HG03575 (cell line): Measurements from ENCODE around the gene TADA3.

Experiments
- ATAC-seq: cut with Tn5 transposase; IDR thresholded peaks from one replicate; pipeline ENCODE4 v1.9.1; 2021; ENCODE audit not compliant: unreplicated experiment, insufficient number of reproducible peaks, low FRiP score; ENCODE audit errors: extremely low read depth

TADA3 gene

GRCh38 chr3:9812870-9813483 lies 20.7 kb upstream of the TADA3 start:
- no peak for ATAC-seq

GRCh38 chr3:9810846-9811245 lies 18.6 kb upstream of the TADA3 start:
- no peak for ATAC-seq

DNA sequence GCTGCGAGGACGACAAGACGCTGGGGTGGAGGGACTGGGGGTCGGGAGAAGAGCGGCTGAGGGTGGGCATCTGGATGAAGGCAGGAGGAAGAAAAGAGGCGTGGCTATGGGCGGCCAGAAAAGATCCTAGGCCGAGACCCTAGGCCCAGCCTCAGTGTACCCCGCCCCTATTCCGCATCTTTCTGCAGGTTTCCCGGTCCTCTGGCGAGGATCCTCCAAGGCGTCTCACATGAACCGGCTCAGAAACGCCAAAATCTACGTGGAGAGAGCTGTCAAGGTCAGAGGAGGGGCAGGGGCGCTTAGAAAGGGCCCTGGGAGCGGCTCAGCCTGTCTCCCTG lies 18.1 kb upstream of the TADA3 start:
- no peak for ATAC-seq

DNA sequence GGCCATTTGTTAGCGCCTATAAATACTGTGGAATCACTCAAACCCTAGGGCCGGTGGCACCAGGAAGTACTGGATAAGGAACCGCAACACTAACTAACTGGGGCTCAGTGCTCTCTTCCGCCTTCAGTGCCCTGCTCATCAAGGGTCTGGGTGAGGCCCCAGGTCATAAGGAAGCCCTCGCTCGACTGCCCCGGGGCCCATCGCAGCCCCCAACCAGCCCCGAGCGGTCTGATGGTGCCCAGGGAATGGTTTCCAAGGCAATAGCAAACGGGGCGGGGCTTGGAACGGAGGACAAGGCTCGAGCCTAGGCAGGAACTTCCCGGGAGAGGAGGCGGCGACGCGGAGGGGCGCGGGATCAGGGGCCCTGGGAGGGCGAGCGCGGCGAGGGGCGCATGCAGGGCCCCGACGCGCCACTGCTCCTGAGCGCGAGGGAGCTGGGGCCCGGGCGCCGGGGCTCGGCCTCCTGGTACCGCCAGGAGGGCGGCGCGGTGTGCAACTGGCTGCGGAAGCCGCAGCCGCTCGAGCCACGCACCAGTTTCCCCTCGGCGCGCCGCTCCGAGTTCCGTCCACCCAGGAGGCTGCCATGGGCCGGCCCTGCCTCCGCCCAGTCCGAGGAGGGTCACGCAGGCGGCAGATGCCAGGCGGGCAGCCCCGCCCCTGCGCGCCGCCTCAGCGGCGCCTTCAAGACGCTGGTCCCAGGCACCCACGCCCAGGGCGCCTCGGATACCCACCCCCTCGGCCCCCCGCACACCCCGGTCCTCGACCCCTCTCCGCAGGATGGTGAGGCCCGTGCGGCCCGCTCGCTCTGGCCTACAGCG lies 17.6 kb upstream of the TADA3 start, which contains the start of gene TTLL3:
Gene TTLL3, plus strand, starts transcription at position 648 of the 818 bp plus-strand sequence. CDS start 400 bp downstream, outside the sequence.
- no peak for ATAC-seq

GRCh38 chr3:9809239-9809614 lies 17.0 kb upstream of the TADA3 start:
- no peak for ATAC-seq

DNA sequence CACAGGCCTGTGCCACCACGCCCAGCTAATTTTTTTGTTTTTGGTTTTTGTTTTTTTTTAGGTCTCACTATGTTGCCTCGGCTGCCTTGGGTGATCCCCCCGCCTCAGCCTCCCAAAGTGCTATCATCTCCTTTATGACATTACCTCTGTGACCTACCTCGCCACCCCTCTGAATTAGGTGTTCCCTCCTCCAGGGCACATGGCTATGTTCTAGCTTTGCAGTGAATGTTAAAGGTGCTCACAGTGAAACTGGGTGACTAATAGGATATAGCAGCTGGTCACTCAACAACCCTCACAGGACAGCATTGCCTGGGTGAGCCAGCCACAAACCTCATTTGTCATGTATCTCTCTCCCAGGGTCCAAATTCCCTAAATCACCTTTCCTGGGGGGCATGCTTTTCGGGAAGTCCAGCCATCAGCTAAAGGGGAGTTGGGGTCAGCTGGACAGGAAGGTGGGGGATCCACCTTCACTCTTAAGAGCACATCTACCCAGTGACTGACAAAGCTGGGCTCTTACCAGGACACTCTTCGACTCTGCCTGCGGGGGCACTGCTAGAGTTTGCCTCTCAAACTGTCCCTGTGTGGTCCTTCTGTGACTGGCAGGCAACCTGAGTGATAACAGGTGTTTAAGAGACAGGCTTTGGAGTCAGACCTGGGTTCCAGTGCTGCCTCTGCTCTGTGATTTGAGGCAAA lies 16.2 kb upstream of the TADA3 start:
- no peak for ATAC-seq

DNA sequence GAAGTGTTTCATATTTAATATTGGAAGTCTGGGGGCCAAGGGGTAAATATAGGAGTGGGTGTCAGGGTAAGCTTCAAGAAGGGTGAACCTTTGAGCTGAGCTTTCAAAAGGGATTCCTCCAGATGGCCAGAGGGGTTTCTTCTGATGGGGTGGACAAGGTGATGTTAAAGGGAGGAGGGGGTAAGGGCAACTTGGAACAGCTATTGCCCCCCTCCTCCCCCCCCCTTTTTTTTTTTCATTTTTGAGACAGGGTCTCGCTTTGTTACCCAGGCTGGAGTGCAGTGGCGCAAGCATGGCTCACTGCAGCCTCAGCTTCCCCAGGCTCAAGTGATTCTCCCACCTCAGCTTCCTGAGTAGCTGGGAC lies 15.7 kb upstream of the TADA3 start:
- ATAC-seq, result no peak

DNA sequence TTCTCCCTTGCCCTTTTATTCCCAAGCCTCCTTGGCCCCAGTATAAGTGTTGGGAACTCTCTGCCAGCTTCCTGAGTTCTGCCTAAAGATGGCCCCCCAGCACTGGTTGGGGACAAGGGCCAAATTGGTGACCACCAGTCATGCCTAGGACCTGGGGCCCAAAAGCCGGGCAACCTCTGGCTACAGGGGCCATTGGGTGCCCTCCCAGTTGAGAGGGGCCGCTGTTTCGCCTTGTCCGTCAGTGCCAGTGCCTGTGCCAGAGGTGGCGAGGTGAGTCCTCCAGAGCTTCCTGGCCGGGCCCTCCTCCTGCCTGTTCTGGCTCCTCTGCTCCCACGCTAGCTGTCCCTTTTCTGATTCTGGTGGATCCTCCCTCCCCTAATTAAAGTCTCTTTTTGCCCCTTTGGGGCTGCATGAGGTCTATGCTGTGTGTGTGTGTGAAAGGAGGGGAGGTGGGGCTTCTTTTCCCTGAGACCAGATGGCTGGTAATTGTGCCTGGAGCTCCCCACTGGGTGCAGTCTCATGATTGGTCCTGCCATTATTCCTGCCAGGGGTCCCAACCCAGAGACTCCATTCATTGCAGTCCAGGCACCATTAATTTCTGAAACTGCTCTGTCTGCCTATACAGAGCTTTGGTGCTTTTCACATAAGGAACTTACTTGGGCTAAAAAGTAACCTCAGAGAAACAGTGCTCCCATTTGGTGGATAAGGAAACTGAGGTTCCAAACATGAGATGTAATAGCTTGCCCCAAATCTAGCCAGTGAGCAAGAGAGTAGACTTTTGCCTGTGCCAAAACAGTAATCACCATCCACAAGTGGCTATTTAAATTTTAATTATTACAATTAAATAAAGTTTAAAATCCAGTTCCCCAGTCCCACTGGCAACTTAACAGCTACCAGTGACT lies 14.7 kb upstream of the TADA3 start:
- ATAC-seq, result no peak

DNA sequence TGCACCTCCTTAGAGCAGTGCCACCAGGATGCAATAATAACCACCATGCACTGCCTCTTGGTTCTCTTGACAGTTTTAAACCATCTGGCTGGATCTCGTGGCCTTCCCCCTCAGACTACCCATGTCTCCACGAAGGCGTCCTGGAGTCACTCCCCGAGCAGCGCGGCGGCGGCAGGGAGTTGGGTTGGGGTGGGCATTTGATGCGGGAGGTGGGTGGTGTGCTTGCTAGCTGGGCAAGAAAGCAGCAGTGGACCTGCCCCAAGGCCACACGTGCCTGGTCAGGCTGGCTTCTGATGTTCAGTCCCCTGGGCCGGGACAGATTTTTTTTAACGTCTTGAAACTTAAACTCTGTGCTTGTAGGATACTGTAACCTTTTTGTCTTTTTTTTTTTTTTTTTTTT lies 13.9 kb upstream of the TADA3 start:
- ATAC-seq, result no peak

GRCh38 chr3:9804996-9805395 lies 12.7 kb upstream of the TADA3 start:
- no peak for ATAC-seq

- ATAC-seq, result no peak
Measured at GRCh38 chr3:9803494-9803893, 11.2 kb upstream of the TADA3 start.

- no peak for ATAC-seq
Measured at GRCh38 chr3:9800529-9800928, 8.3 kb upstream of the TADA3 start.

GRCh38 chr3:9797196-9797945 lies 5.1 kb upstream of the TADA3 start:
- ATAC-seq, result no peak

- no peak for ATAC-seq
Measured at GRCh38 chr3:9795207-9795606, 2.9 kb upstream of the TADA3 start.

DNA sequence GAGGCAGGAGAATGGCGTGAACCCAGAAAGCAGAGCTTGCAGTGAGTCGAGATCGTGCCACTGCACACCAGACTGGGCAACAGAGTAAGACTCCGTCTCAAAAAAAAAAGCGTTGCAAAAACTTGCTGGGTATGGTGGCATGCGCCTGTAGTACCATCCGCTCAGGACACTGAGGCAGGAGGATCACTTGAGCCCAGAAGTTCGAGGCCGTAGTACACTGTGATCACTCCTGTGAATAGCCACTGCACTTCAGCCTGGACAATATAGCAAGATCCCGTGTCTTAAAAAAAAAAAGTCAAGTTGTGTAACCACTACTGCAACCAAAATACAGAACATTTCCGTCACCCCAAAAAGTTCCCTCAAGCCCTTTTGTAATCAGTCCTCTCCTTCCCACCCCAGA lies 2.1 kb upstream of the TADA3 start:
- ATAC-seq, result no peak

- ATAC-seq, result no peak
Measured at GRCh38 chr3:9793161-9793781, 998 bp upstream of the TADA3 start.

- ATAC-seq, result no peak
Measured at GRCh38 chr3:9791790-9792404, 376 bp downstream of the TADA3 start.

DNA sequence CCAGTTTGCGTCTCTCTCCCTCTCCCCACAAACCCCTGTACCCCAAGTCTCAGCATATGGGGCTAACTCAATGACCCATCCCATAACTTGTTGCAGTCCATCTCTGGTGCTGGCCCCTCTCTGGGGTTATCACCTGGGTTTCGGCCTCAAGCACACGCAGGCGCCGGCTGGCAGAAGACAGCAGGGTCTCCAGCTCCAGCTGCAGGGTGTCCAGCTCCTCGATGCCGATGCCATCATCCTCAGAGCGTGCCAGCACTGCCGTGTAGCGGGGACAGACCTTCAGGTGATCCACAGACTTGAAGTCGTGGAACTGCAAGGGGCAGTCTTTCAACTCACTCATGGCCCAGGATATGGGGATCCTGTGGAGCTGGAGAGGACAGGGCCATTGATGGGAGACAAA lies 1.1 kb downstream of the TADA3 start:
- ATAC-seq, result no peak
